IMR-90 (cell line): Measurements from ENCODE around the gene ACTA2. TPM values are rescaled to one million over a fixed set of nuclear protein-coding genes. Genes with fewer than 3 reads are reported as not detected.

Experiments
- ATAC-seq: fragments of 200-7000 bp; cut with Tn5 transposase; 2 replicates; pipeline ENCODE4 v1.9.1; 2020; ENCODE audit warnings: low read depth, mild to moderate bottlenecking, moderate library complexity
- BruUV-seq: library from RNA; stranded (reverse); fragments of 400-500 nt; replicated peaks from 2 replicates; lab custom pipeline; 2021; lab: Mats Ljungman, UMichigan
- CTCF ChIA-PET: fragments of 300-600 bp; formaldehyde crosslinking; extraction: SDS; loops from one replicate; lab custom pipeline; 2021; ENCODE audit warnings: antibody characterized with exemption; lab: Yijun Ruan, JAX
- POLR2A ChIA-PET: fragments of 300-600 bp; sonication (Branson Sonifier 250); formaldehyde crosslinking; loops from one replicate; lab custom pipeline; 2022; ENCODE audit warnings: antibody characterized with exemption; ENCODE audit not compliant: unreplicated experiment; lab: Charles Lee
- DNase-seq: peaks from one replicate; pipeline ENCODE4 v3.0.0; 2013
- H2AFZ ChIP-seq: replicated peaks from 2 replicates; pipeline ENCODE3; 2013; ENCODE audit warnings: low read length, mild to moderate bottlenecking; ENCODE audit not compliant: poor library complexity
- H2AK5ac ChIP-seq: 2 replicates; pipeline ENCODE4 v1.6.1; 2013; ENCODE audit warnings: low read depth, low read length, inconsistent platforms
- H2AK9ac ChIP-seq: replicated peaks from 2 replicates; pipeline ENCODE3; 2013; ENCODE audit warnings: mild to moderate bottlenecking, low read depth, low read length, moderate library complexity; ENCODE audit not compliant: poor library complexity
- H2BK120ac ChIP-seq: 2 replicates; pipeline ENCODE4 v1.6.1; 2013; ENCODE audit warnings: low read depth, low read length, inconsistent platforms
- H2BK15ac ChIP-seq: 3 replicates; pipeline ENCODE4 v1.6.1; 2013; ENCODE audit warnings: low read depth, low read length, inconsistent platforms
- H2BK20ac ChIP-seq: 2 replicates; pipeline ENCODE4 v1.6.1; 2013; ENCODE audit warnings: low read depth, mild to moderate bottlenecking, inconsistent platforms, low read length, moderate library complexity
- H2BK5ac ChIP-seq: 2 replicates; pipeline ENCODE4 v1.6.1; 2013; ENCODE audit warnings: mild to moderate bottlenecking, low read depth, low read length, inconsistent platforms; ENCODE audit not compliant: poor library complexity, severe bottlenecking
- H3K14ac ChIP-seq: replicated peaks from 2 replicates; pipeline ENCODE4 v1.6.1; 2013; ENCODE audit warnings: low read depth, low read length, inconsistent platforms
- H3K18ac ChIP-seq: 2 replicates; pipeline ENCODE4 v1.6.1; 2013; ENCODE audit warnings: low read depth, low read length, control low read depth
- H3K23ac ChIP-seq: 2 replicates; pipeline ENCODE4 v1.6.1; 2013; ENCODE audit warnings: low read depth, low read length, inconsistent platforms
- H3K27ac ChIP-seq: 2 replicates; pipeline ENCODE4 v1.5.1; 2013; ENCODE audit warnings: mild to moderate bottlenecking, control low read depth, low read length; ENCODE audit not compliant: insufficient read depth
- H3K27me3 ChIP-seq: 2 replicates; pipeline ENCODE4 v1.6.1; 2013; ENCODE audit warnings: low read length; ENCODE audit not compliant: control insufficient read depth, insufficient read depth
- H3K36me3 ChIP-seq: 2 replicates; pipeline ENCODE4 v1.6.1; 2013; ENCODE audit warnings: low read length, mixed read lengths; ENCODE audit not compliant: control insufficient read depth, insufficient read depth
- H3K4ac ChIP-seq: 2 replicates; pipeline ENCODE4 v1.6.1; 2013; ENCODE audit warnings: low read depth, low read length, inconsistent platforms
- H3K4me1 ChIP-seq: 2 replicates; pipeline ENCODE4 v1.6.1; 2013; ENCODE audit warnings: low read length, mixed read lengths; ENCODE audit not compliant: control insufficient read depth, insufficient read depth
- H3K4me2 ChIP-seq: 2 replicates; pipeline ENCODE4 v1.6.1; 2013; ENCODE audit warnings: low read depth, mild to moderate bottlenecking, control low read depth, low read length, moderate library complexity
- H3K4me3 ChIP-seq: 2 replicates; pipeline ENCODE4 v1.5.1; 2013; ENCODE audit warnings: low read depth, mild to moderate bottlenecking, control low read depth, low read length, moderate library complexity; ENCODE audit not compliant: insufficient read depth
- H3K56ac ChIP-seq: 2 replicates; pipeline ENCODE4 v1.6.1; 2013; ENCODE audit warnings: low read length, inconsistent platforms; ENCODE audit not compliant: insufficient read depth; ENCODE audit errors: extremely low read depth
- H3K79me1 ChIP-seq, 2 experiments: 2 replicates each; pipeline ENCODE4 v1.6.1; 2013; ENCODE audit warnings: low read length in 2 of 2, inconsistent platforms in 1 of 2, low read depth in 1 of 2
- H3K9ac ChIP-seq: 2 replicates; pipeline ENCODE4 v1.6.1; 2013; ENCODE audit warnings: low read depth, low read length, control low read depth
- H3K9me1 ChIP-seq: 2 replicates; pipeline ENCODE4 v1.6.1; 2013; ENCODE audit warnings: low read length, inconsistent platforms; ENCODE audit not compliant: insufficient read depth
- H3K9me3 ChIP-seq: 2 replicates; pipeline ENCODE4 v1.6.1; 2013; ENCODE audit warnings: low read length; ENCODE audit not compliant: control insufficient read depth, insufficient read depth
- H4K20me1 ChIP-seq: 2 replicates; pipeline ENCODE4 v1.6.1; 2013; ENCODE audit warnings: low read length, inconsistent platforms; ENCODE audit not compliant: insufficient read depth
- H4K5ac ChIP-seq: 2 replicates; pipeline ENCODE4 v1.6.1; 2013; ENCODE audit warnings: mild to moderate bottlenecking, low read depth, low read length, control low read depth
- H4K8ac ChIP-seq, 2 experiments: 2 replicates each; pipeline ENCODE4 v1.6.1; 2013; ENCODE audit warnings: low read depth in 2 of 2, low read length in 2 of 2, control low read depth in 1 of 2, inconsistent platforms in 1 of 2
- H4K91ac ChIP-seq: 2 replicates; pipeline ENCODE4 v1.6.1; 2013; ENCODE audit warnings: low read depth, low read length, inconsistent platforms; ENCODE audit not compliant: insufficient read depth
- BHLHE40 ChIP-seq: fragments of 150-350 bp; IDR thresholded peaks from 2 replicates; pipeline ENCODE4 v1.6.1; 2016; ENCODE audit warnings: mild to moderate bottlenecking, low read depth, low read length
- MAFK ChIP-seq: IDR thresholded peaks from 2 replicates; pipeline ENCODE4 v1.6.1; 2012; ENCODE audit warnings: low read depth, low read length, improper control_type of control experiment
- MXI1 ChIP-seq: IDR thresholded peaks from 2 replicates; pipeline ENCODE4 v1.6.1; 2012; ENCODE audit warnings: low read depth, mild to moderate bottlenecking, low read length, moderate library complexity, borderline replicate concordance
- NFE2L2 ChIP-seq: fragments of 150-350 bp; IDR thresholded peaks from 2 replicates; pipeline ENCODE4 v1.6.1; 2016; ENCODE audit warnings: low read depth, mild to moderate bottlenecking, low read length
- RFX5 ChIP-seq: IDR thresholded peaks from 2 replicates; pipeline ENCODE4 v1.8.0; 2012; ENCODE audit warnings: low read depth, mild to moderate bottlenecking, low read length, moderate library complexity
- WGBS, 2 experiments: methylation state at CpG; one replicate each; pipeline versions ENCODE4 v1.1.5 to v1.1.7; 2013; ENCODE audit warnings: missing lambda C conversion rate in 2 of 2; ENCODE audit not compliant: insufficient read length in 1 of 2; ENCODE audit errors: extremely low coverage in 2 of 2; 5-methylcytosine and 5-hydroxymethylcytosine counted together
- dilution Hi-C: fragments of 300-500 bp; cut with HindIII; formaldehyde crosslinking; loops from one replicate; pipeline ENCODE4 v1.14.3; 2018; ENCODE audit warnings: low sequenced_read_pairs; ENCODE audit not compliant: unreplicated experiment
- in situ Hi-C: fragments of 300-500 bp; cut with MboI; formaldehyde crosslinking; loops from 3 replicates; pipeline ENCODE4 v1.14.3; 2019; ENCODE audit warnings: low sequenced_read_pairs, inconsistent platforms, mixed read lengths
- intact Hi-C: fragments of 100-400 bp; cut with micrococcal nuclease; formaldehyde crosslinking; loops from 2 replicates; pipeline ENCODE4 v1.10.0; 2022
- polyA plus RNA-seq, 3 experiments: library from polyadenylated mRNA; depleted of rRNA; stranded (reverse); fragments of >200 nt; gene quantifications; 2 replicates each; pipeline ENCODE4 v1.2.3, GENCODE V29; 2012; ENCODE audit warnings: low replicate concordance in 1 of 3
- total RNA-seq: library from RNA; depleted of rRNA; stranded (reverse); fragments of >200 nt; gene quantifications from 2 replicates; pipeline ENCODE4 v1.2.3, GENCODE V29; 2012
- TF ChIP-seq, protein P1 (sequence below): conservative IDR thresholded peaks from 2 replicates; pipeline ENCODE4 v1.5.1; 2012; ENCODE audit warnings: mild to moderate bottlenecking, low read depth, low read length, improper control_type of control experiment

ACTA2 gene
- total and polyA plus RNA-seq, 2 of the 4 experiments (the other 2 are of a cell fraction): 978 to 1,235 TPM

DNA sequence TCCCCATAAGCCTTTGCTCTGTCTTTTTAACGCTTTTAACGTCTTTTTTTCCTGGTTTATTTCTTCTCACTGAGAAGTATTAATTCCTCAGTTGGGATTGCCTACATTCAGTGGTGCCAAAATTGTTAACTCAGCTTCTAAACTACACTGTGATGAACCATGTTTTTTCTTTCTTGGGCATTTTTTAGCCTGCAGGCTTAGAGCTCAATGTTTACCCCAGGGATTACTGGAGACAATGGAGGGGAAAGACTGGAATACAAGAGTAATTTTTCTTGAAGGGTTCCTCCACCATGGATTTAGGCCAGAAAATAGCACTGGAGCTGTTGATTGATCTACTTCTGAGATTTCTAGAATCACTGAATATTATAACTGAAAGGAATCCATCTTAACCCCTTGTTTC lies 52.7 kb downstream of the ACTA2 start:
- WGBS, 2 experiments: no CpG with 5 or more reads among the region's 2 CpGs
- intact Hi-C loops (no loop called here), dilution Hi-C loops (no loop called here), in situ Hi-C loops (no loop called here)
- BruUV-seq: no TSS peak
- H3K9me3 ChIP-seq: no peaks in the 10 kb centered on the region
- no peak overlapping the region for H3K4me2 ChIP-seq
- 0 out of 3 replicates have a peak overlapping the region, but pooled peaks have one; percentile 13 for H2BK15ac ChIP-seq
- no peak overlapping the region for H2BK120ac ChIP-seq
- no peak overlapping the region for H3K4me3 ChIP-seq
- H3K14ac ChIP-seq: no peak overlapping the region
- H2BK20ac ChIP-seq: peak overlapping the region; percentile 45; the same call in 1 of the 2 replicates
- H2AFZ ChIP-seq: no peak overlapping the region
- ChIA-PET CTCF (no interaction called here), POLR2A (no interaction called here)
- no peak overlapping the region for H4K5ac ChIP-seq
- H4K20me1 ChIP-seq: no peaks in the 10 kb centered on the region; the same call in 1 of the 2 replicates
- no peak overlapping the region for H2AK5ac ChIP-seq
- H3K56ac ChIP-seq: no peak overlapping the region
- peaks cover 34% of the 10 kb centered on the region for H3K4me1 ChIP-seq
- H3K18ac ChIP-seq: no peak overlapping the region
- no peak overlapping the region; the same call in 1 of the 2 replicates for H3K4ac ChIP-seq
- H4K91ac ChIP-seq: no peak overlapping the region
- peaks cover 24% of the 10 kb centered on the region for H3K9me1 ChIP-seq
- peak overlapping the region; percentile 14 for H2BK5ac ChIP-seq
- no peak for ATAC-seq
- H3K27ac ChIP-seq: no peak overlapping the region
- no peak for DNase-seq
- H3K23ac ChIP-seq: no peak overlapping the region; the same call in 1 of the 2 replicates
- H3K36me3 ChIP-seq: peaks cover 22% of the 10 kb centered on the region
- no peak overlapping the region for H2AK9ac ChIP-seq
- TF ChIP-seq NFE2L2: no peak
- TF ChIP-seq MXI1: no peak
- no peak for TF ChIP-seq BHLHE40
- no peak for TF ChIP-seq MAFK
- TF ChIP-seq, protein P1, sequence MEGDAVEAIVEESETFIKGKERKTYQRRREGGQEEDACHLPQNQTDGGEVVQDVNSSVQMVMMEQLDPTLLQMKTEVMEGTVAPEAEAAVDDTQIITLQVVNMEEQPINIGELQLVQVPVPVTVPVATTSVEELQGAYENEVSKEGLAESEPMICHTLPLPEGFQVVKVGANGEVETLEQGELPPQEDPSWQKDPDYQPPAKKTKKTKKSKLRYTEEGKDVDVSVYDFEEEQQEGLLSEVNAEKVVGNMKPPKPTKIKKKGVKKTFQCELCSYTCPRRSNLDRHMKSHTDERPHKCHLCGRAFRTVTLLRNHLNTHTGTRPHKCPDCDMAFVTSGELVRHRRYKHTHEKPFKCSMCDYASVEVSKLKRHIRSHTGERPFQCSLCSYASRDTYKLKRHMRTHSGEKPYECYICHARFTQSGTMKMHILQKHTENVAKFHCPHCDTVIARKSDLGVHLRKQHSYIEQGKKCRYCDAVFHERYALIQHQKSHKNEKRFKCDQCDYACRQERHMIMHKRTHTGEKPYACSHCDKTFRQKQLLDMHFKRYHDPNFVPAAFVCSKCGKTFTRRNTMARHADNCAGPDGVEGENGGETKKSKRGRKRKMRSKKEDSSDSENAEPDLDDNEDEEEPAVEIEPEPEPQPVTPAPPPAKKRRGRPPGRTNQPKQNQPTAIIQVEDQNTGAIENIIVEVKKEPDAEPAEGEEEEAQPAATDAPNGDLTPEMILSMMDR: no peak
- TF ChIP-seq RFX5: no peak
- H3K27me3 ChIP-seq: no peaks in the 10 kb centered on the region
- peaks cover 49 to 82% of the 10 kb centered on the region in 2 experiments for H3K79me1 ChIP-seq
- H4K8ac ChIP-seq: no peak overlapping the region
- no peak overlapping the region for H3K9ac ChIP-seq
